Effector memory CD4-positive, alpha-beta T cell (primary cell): Measurements from ENCODE around the gene DIAPH3.

ENCODE experiments used
- DNase-seq, 3 donors: peaks; one replicate each; pipeline ENCODE4 v3.0.0-alpha.2; 2020
- H3K27ac ChIP-seq: 2 replicates; pipeline ENCODE4 v1.7.0; 2013; ENCODE audit warnings: mild to moderate bottlenecking, low read length, moderate library complexity; ENCODE audit not compliant: insufficient read depth, poor library complexity, severe bottlenecking
- H3K27me3 ChIP-seq: replicated peaks from 2 replicates; pipeline ENCODE4 v1.7.0; 2013; ENCODE audit warnings: mild to moderate bottlenecking, low read length; ENCODE audit not compliant: insufficient read depth, control insufficient read depth, poor library complexity, severe bottlenecking
- H3K36me3 ChIP-seq: 2 replicates; pipeline ENCODE4 v1.7.0; 2013; ENCODE audit warnings: mild to moderate bottlenecking, low read length, moderate library complexity; ENCODE audit not compliant: control insufficient read depth, insufficient read depth
- H3K4me1 ChIP-seq: 2 replicates; pipeline ENCODE4 v1.7.0; 2013; ENCODE audit warnings: low read length, mild to moderate bottlenecking; ENCODE audit not compliant: control insufficient read depth, insufficient read depth, poor library complexity, severe bottlenecking
- H3K4me3 ChIP-seq: 2 replicates; pipeline ENCODE4 v1.7.0; 2013; ENCODE audit warnings: low read length, low read depth, mild to moderate bottlenecking; ENCODE audit not compliant: insufficient read depth, poor library complexity, severe bottlenecking
- H3K9me3 ChIP-seq: 2 replicates; pipeline ENCODE4 v1.7.0; 2013; ENCODE audit warnings: mild to moderate bottlenecking, low read length, moderate library complexity; ENCODE audit not compliant: control insufficient read depth

DIAPH3 gene

DNA sequence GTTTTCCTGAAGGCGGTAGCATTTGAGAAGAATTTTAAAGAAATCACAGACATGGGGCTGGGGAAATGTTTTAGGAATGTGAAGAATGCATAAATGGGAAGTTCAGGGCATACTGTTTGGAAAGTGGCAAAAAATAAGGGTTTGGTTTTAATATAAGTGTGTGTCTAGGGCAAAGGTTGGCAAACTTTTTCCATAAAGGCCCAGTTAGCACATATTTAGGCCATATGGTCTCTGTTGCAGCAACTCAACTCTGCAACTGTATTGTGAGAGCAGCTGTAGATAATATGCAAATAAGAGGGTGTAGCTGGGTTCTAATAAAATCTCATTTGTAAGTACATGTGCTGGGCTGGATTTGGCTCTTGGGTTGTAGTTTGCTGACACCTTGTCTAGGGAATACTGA is 521.9 kb downstream of the DIAPH3 start:
- Histone ChIP-seq H3K27ac (no peak overlapping the region), H3K4me1 (no peaks in the 10 kb centered on the region), H3K27me3 (no peaks in the 10 kb centered on the region), H3K4me3 (no peak overlapping the region), H3K36me3 (no peaks in the 10 kb centered on the region), H3K9me3 (no peaks in the 10 kb centered on the region)
- no peak for DNase-seq

DNA sequence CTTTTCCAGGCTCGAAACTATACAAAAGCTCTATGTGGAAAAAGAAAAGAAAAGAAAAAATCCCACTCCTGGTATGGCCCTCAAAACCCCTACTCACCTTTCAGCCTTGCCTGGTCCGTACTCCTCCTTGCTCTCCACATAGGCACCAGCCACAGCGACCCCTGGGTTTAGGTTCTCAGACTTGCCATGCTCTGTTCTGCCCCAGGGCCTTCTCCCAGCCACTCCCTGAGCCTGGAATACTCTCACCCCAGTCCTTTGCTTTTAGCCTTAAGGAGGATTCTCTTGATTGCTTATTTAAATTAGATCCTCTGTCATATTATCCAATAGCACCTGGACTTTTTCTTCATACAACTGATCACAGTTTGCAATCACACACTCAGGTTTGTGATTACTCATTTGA is 522.5 kb downstream of the DIAPH3 start:
- no peak overlapping the region for H3K27ac ChIP-seq
- H3K4me3 ChIP-seq: no peak overlapping the region
- no peaks in the 10 kb centered on the region for H3K27me3 ChIP-seq
- no peaks in the 10 kb centered on the region for H3K36me3 ChIP-seq
- no peak for DNase-seq
- no peaks in the 10 kb centered on the region for H3K9me3 ChIP-seq
- H3K4me1 ChIP-seq: no peaks in the 10 kb centered on the region

DNA sequence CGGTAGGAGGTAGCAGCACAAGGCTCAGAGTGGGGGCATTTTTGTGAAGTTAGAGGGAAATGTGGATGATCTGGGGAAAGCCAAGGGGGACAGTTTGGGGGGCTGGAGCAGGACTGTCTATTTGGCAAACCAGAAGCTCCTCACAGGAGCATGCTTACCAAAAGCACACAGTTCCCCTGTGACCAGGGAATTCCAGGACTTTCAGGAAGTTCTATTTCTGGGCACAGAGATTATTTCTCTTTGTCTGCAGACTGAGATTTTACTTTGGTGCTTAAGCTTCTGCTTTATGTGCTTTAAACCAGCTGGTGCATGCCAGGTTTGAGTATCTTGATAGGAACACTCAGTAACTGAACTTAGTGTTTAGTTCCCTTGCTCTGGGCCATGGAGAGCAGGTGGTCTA is 525.3 kb downstream of the DIAPH3 start:
- H3K36me3 ChIP-seq: no peaks in the 10 kb centered on the region
- no peak overlapping the region for H3K27ac ChIP-seq

DNA sequence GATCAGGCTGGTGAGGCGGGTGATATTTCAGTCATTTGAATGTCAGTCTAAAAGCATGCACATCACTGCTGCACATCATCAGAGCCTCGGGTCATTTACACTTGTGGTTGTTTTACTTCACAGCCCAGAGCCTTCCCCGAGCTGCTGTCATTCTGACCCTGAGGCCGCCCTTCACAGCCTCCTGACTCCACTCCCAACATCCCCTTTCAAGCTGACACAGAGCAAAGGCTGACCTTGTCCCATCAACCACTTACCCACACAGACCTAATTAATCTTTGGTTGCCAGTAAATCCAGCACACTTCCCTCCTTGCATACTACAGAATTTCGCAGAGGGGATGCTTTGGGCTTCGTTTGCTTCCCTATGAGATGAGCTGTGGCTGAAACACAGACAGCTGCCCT is 528.1 kb downstream of the DIAPH3 start:
- DNase-seq: no peak
- no peaks in the 10 kb centered on the region for H3K4me1 ChIP-seq
- H3K4me3 ChIP-seq: no peak overlapping the region
- no peak overlapping the region for H3K27ac ChIP-seq
- no peaks in the 10 kb centered on the region for H3K9me3 ChIP-seq
- H3K36me3 ChIP-seq: no peaks in the 10 kb centered on the region
- H3K27me3 ChIP-seq: no peaks in the 10 kb centered on the region

More for the DNA sequence above, 525.3 kb downstream of the DIAPH3 start:
- no peaks in the 10 kb centered on the region for H3K4me1 ChIP-seq
- H3K27me3 ChIP-seq: no peaks in the 10 kb centered on the region
- H3K4me3 ChIP-seq: no peak overlapping the region
- no peaks in the 10 kb centered on the region for H3K9me3 ChIP-seq
- DNase-seq: no peak

DNA sequence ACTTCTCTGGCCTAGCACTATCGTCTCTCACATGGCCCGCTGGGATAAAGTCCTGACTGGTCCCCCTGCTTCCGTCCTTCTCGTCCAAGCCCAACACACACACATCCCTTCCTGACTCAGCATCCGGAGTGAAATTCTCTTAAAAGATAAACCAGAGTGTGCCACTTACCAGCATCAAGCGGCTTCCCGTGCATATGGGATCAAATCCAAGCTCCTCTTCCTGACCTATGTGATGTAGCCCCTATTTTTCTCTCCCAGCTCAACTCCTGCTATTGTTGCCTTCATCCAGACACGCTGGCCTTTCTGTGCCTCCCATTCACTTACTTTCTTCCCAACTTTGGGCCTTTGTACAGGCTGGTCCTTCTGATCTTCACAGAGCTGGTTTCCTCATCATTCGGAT is 530.4 kb downstream of the DIAPH3 start:
- no peaks in the 10 kb centered on the region for H3K4me1 ChIP-seq
- no peak overlapping the region for H3K4me3 ChIP-seq
- no peaks in the 10 kb centered on the region for H3K27me3 ChIP-seq
- H3K36me3 ChIP-seq: no peaks in the 10 kb centered on the region
- no peak for DNase-seq
- no peak overlapping the region for H3K27ac ChIP-seq
- H3K9me3 ChIP-seq: no peaks in the 10 kb centered on the region

DNA sequence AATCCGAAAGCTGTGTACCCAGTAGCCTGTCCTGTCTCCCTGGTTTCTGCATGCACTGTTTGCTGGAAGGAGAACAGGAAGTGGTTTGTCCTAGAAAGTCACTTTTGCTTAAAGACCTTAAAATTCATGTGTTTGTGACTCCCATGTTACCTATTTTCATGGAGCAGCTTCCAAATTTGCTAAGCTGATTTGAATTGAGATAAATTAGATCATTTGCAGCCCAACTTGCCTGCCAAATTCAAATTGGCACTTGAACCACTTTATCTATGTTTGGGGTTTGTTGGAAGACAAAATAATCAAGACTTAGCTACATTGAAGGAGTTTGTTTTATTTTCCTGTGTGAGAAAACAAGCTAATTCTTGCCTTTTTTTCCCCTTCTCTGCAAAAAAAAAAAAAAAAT is 532.5 kb downstream of the DIAPH3 start:
- Histone ChIP-seq H3K9me3 (no peaks in the 10 kb centered on the region), H3K27me3 (no peaks in the 10 kb centered on the region), H3K4me1 (no peaks in the 10 kb centered on the region), H3K4me3 (no peak overlapping the region), H3K27ac (no peak overlapping the region), H3K36me3 (no peaks in the 10 kb centered on the region)
- DNase-seq: no peak

DNA sequence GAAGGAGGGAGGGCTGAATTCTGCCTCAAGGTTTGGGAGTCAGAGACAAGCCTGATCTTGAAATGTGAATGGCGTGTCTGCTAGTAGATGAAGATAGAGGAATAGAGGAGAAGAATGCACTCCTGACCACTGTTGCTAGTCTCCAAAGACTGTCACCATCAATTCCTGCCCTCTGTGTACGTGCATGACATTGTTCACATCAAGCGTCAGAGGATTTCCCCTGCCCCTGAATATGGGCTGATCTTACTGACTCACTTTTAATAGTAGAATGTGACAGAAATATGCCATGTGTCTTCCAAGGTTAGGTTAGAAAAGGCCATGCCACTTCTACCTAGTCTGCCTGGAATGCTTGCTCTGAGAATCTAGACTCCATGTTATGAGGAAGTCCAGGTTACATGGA is 538.6 kb downstream of the DIAPH3 start:
- Histone ChIP-seq H3K4me3 (no peak overlapping the region), H3K27me3 (no peaks in the 10 kb centered on the region), H3K4me1 (no peaks in the 10 kb centered on the region), H3K9me3 (no peaks in the 10 kb centered on the region), H3K27ac (no peak overlapping the region), H3K36me3 (no peaks in the 10 kb centered on the region)
- no peak for DNase-seq

DNA sequence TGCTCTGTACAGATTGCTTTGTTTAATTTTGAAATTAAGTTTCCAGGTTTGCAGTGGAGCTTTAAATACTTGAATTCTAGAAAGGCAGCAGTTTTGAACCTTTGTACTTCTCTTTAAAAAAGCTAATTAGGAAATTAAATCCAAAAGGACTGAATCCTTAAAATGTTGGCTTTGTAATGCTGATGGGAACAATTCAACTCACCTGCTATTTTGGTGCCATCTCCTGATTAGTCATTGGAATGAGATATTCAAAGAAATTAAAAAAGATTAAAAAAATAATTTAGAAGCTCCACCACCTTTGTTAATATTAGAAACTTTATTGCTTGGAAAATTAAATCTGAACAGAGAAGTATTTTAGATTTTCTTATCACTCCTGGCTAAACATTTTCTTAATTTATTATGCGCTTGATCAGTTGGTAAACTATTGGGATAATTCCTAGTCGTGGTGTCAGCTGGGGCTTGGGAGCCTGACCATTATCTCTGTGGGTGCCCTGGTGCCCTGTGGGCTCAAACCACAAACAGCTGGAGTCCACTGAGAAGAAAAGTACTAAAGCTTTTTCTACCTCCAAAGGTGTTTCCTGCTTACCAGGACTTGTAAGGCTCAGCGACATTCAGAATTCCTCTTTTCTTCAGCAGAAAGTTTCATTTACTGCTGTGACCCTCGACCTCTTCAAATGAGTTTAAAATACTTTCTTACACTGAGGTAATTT is 540.4 kb downstream of the DIAPH3 start:
- H3K4me1 ChIP-seq: no peaks in the 10 kb centered on the region
- H3K4me3 ChIP-seq: no peak overlapping the region
- no peaks in the 10 kb centered on the region for H3K9me3 ChIP-seq
- H3K27me3 ChIP-seq: no peaks in the 10 kb centered on the region
- H3K27ac ChIP-seq: no peak overlapping the region
- DNase-seq: no peak
- no peaks in the 10 kb centered on the region for H3K36me3 ChIP-seq

DNA sequence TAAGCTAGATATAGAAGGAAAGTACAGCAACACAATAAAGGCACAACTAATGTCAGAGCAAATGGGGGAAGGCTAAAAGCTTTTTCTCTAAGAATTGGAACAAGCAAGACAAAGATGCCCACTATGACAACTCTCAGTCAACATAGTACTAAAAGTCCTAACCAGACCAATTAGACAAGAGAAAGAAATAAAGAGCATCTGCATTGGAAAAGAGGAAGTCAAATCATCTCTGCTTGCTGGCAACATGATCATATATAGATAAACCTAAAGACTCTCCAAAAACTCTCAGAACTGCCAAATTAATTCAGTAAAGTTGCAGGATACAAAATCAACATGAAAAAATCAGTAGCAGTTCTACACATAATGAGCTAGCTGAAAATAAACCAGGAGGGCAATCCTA is 542.0 kb downstream of the DIAPH3 start:
- no peak for DNase-seq
- Histone ChIP-seq H3K27me3 (no peaks in the 10 kb centered on the region), H3K36me3 (no peaks in the 10 kb centered on the region), H3K9me3 (no peaks in the 10 kb centered on the region), H3K4me3 (no peak overlapping the region), H3K4me1 (no peaks in the 10 kb centered on the region), H3K27ac (no peak overlapping the region)
